Peyer's patch (tissue), 4 donors: ENCODE data around the gene IL1RN. TPM values are rescaled to one million over a fixed set of nuclear protein-coding genes. Genes with fewer than 3 reads are reported as not detected.

Source experiments
- DNase-seq, 3 donors: peaks; one replicate each; pipeline ENCODE4 v3.0.0-alpha.2; 2017 to 2019
- H3K27ac ChIP-seq, 4 donors: fragments of 200-600 bp; sonication (generic); one replicate each; pipeline ENCODE4 v1.5.1; 2016 to 2019
- H3K27me3 ChIP-seq, 2 donors: fragments of 200-600 bp; sonication (generic); one replicate each; pipeline ENCODE4 v1.5.1; 2019
- H3K36me3 ChIP-seq, 3 donors: fragments of 200-600 bp; sonication (generic); one replicate each; pipeline ENCODE4 v1.5.1; 2016 to 2019
- H3K4me1 ChIP-seq, 4 donors: fragments of 200-600 bp; sonication (generic); one replicate each; pipeline ENCODE4 v1.5.1; 2016 to 2019
- H3K4me3 ChIP-seq, 4 donors: fragments of 200-600 bp; sonication (generic); 1 replicate in 3 of 4; 2 replicates in 1 of 4; pipeline ENCODE4 v1.5.1; 2016 to 2019; ENCODE audit warnings: mild to moderate bottlenecking in 1 of 4
- H3K9me3 ChIP-seq, 4 donors: fragments of 200-600 bp; sonication (generic); one replicate each; pipeline ENCODE4 v1.5.1; 2016 to 2019; ENCODE audit warnings: mild to moderate bottlenecking in 1 of 4
- POLR2A ChIP-seq, 2 donors: fragments of 450-650 bp; IDR thresholded peaks; one replicate each; pipeline ENCODE4 v1.5.1; 2017; ENCODE audit warnings: antibody characterized with exemption in 2 of 2, mild to moderate bottlenecking in 2 of 2, moderate library complexity in 2 of 2
- total RNA-seq, 4 donors: library from RNA; depleted of rRNA; stranded (reverse); fragments of >200 nt; gene quantifications; one replicate each; pipeline ENCODE4 v1.1.0, GENCODE V29; 2016
- TF ChIP-seq, protein P1 (sequence below), 6 experiments: fragments of 450-650 bp in 4 of 6; fragments of 200-600 bp in 2 of 6; sonication (generic) in 1 of 6; IDR thresholded peaks; one replicate each; pipeline ENCODE4 v1.5.1; 2017 to 2019; ENCODE audit warnings: antibody characterized with exemption in 6 of 6, mild to moderate bottlenecking in 3 of 6, moderate library complexity in 1 of 6

IL1RN gene
- total RNA-seq, 4 donors from 2014 or later: 8.0 to 42.7 (median 17.7) TPM; not detected in 1

DNA sequence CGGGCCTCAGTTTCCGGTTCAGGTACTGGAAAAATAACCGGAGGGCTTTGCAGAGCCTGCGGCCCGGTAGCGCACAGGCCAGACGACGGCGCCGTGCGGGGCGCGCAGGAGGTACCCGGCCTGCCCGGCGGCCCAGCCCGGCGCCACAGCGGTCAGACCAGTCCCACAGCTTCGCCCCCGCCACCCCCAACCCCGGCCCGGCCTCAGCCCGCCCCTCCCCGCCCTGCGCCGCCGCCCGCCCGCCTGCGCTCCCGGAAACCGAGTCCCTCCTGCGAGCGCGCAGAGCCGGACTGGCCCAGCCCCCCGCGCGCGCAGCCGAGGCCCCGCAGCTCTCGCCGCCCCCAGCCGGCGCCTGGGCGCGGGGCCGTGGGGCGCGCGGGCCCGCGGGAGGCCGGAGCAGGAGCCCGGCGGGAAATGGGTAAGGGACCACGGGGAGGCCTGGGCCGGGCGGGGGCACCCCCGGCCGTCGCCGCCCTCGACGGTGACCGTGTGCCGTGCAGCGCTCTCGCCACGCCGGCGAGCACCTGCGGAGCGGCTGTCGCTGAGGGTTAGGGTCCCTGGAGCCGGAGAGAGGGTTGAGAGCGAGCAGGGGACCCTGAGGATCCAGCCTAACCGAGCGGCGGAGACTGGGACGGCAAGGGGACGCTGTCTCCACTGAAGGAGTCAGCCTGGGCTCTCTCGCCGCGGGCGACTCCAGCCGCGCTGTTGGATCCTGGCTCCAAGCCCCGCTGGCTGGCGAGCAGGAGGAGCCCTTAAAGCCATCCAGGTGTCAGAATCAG is 29.9 kb downstream of the IL1RN start:
- H3K4me3 ChIP-seq: peak overlapping the region; percentile 58 to 88 (median 70)
- H3K27me3 ChIP-seq: no peaks in the 10 kb centered on the region
- DNase-seq: peak; percentile 43 to 87 (median 76)
- peak; percentile 38 to 49 for TF ChIP-seq POLR2A (IDR thresholded peaks at IDR 0.05)
- TF ChIP-seq, protein P1, sequence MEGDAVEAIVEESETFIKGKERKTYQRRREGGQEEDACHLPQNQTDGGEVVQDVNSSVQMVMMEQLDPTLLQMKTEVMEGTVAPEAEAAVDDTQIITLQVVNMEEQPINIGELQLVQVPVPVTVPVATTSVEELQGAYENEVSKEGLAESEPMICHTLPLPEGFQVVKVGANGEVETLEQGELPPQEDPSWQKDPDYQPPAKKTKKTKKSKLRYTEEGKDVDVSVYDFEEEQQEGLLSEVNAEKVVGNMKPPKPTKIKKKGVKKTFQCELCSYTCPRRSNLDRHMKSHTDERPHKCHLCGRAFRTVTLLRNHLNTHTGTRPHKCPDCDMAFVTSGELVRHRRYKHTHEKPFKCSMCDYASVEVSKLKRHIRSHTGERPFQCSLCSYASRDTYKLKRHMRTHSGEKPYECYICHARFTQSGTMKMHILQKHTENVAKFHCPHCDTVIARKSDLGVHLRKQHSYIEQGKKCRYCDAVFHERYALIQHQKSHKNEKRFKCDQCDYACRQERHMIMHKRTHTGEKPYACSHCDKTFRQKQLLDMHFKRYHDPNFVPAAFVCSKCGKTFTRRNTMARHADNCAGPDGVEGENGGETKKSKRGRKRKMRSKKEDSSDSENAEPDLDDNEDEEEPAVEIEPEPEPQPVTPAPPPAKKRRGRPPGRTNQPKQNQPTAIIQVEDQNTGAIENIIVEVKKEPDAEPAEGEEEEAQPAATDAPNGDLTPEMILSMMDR (IDR thresholded peaks at IDR 0.05): no peak
- peaks cover 0 to 11% (median 8%) of the 10 kb centered on the region in 4 donors for H3K4me1 ChIP-seq
- peak overlapping the region; percentile 78 to 97 (median 88) for H3K27ac ChIP-seq
- H3K36me3 ChIP-seq: no peaks in the 10 kb centered on the region
- H3K9me3 ChIP-seq: no peaks in the 10 kb centered on the region

DNA sequence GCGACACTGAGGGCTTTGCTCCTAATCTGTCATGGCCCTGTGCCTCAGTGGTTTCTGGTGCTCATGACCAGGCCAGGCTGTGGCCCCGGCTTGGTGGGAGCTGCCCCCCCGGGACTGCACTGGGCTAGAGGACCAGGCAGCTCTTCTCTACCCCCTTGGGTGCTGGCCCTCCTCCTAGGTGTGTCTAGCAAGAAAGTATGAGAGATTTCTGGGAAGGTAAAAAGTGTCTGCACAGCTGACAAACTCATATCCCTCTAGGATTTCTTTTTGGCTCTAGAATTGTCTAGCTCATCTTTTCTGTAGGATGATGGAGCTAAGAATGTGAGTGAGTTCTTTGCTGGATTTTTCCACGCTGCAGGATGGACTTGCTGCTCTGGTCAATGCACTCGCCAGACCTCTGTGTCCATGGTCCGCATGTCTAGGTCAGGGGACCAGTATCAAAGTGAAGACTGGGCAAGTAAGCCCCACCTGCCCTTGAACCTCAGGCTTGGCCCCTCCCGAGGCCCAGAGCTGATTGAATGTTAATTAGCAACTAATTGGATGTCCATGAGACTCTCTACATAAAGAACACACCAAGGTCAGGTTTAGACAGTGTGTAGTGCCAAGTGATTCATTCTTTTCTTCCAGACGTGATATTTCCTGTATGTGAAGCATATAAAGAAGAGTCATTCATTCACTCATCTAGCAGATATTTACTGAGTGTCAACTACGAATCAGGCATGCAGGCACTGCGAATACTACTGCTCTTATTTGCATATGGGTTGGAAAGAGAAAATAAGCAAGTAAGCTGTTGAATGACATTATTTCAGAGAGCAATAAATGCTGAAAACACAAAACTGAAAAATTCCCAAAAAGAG is 30.7 kb downstream of the IL1RN start:
- peak overlapping the region; percentile 58 to 88 (median 70) for H3K4me3 ChIP-seq
- H3K4me1 ChIP-seq: peaks cover 0 to 11% (median 8%) of the 10 kb centered on the region in 4 donors
- TF ChIP-seq POLR2A (IDR thresholded peaks at IDR 0.05): peak; percentile 13 to 72
- TF ChIP-seq, protein P1 (IDR thresholded peaks at IDR 0.05): no peak
- H3K27me3 ChIP-seq: no peaks in the 10 kb centered on the region
- no peaks in the 10 kb centered on the region for H3K36me3 ChIP-seq
- peak overlapping the region; percentile 78 to 97 (median 88) for H3K27ac ChIP-seq
- DNase-seq: peak in 2 of 3 donors; percentile 67 to 69
- H3K9me3 ChIP-seq: no peaks in the 10 kb centered on the region

DNA sequence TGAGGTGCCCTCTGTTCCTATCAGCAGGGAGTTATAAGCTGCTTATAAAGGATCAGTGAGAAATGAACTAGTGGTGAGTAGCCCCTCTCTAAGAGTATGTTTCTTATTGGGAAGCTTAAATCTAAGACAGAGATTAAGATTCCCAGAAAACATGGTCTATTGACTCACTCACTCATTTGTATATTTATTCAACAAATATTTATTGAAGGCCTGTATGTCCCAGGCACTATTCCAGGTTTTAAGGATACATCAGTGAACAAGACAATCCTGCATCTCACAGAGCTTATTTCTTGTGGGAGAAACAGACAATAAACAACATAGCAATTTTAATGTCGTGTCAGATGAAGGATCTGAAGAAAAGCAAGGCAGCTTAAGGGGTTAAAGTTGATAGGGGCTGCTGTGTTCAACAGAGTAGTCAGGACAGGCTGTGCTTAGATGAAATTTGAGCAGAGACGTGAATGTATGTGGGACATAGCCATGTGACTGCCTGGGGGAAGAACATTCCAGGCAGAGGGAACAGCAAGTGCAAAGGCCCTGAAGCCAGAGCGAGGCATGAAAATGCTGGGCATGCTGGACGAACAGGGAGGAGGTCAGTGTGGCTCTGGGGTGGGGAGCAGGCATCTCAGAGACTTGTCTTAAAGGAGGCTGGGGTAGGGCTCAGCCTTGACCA is 31.6 kb downstream of the IL1RN start:
- TF ChIP-seq POLR2A (IDR thresholded peaks at IDR 0.05): no peak
- TF ChIP-seq, protein P1 (IDR thresholded peaks at IDR 0.05): no peak
- H3K27ac ChIP-seq: peak overlapping the region in 2 of 4 donors; percentile 93 to 97

DNA sequence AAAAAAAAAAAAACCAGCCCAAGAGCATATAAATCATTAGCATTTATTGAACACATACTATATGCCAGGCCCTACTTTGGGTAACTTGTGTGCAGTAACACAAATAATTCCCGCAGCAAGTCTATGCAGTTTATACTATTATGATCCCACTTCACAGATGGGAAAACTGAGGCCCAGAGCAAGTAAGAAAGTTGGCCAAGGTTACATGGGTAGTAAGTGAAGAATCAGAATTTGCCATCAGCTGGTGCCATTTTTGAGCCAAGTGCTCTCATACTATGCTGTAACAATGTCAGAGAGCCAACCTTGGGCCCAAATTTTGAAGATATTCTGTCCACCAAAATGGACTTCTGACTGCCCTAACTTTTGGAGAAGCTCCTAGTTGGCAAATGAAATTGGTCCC is 32.9 kb downstream of the IL1RN start:
- DNase-seq: no peak
- no peaks in the 10 kb centered on the region for H3K36me3 ChIP-seq
- TF ChIP-seq POLR2A (IDR thresholded peaks at IDR 0.05): no peak
- TF ChIP-seq, protein P1 (IDR thresholded peaks at IDR 0.05): no peak
- no peak overlapping the region for H3K27ac ChIP-seq
- H3K4me1 ChIP-seq: peaks cover 3 to 26% (median 8%) of the 10 kb centered on the region in 4 donors
- no peaks in the 10 kb centered on the region for H3K9me3 ChIP-seq
- no peaks in the 10 kb centered on the region for H3K27me3 ChIP-seq
- H3K4me3 ChIP-seq: no peak overlapping the region

More for the DNA sequence above, 31.6 kb downstream of the IL1RN start:
- no peaks in the 10 kb centered on the region for H3K36me3 ChIP-seq
- peaks cover 0 to 14% (median 8%) of the 10 kb centered on the region in 4 donors for H3K4me1 ChIP-seq
- H3K27me3 ChIP-seq: no peaks in the 10 kb centered on the region
- no peaks in the 10 kb centered on the region for H3K9me3 ChIP-seq
- H3K4me3 ChIP-seq: peak overlapping the region in 2 of 4 donors; percentile 74 to 88
- peak in 1 of 3 donors; percentile 39 for DNase-seq

DNA sequence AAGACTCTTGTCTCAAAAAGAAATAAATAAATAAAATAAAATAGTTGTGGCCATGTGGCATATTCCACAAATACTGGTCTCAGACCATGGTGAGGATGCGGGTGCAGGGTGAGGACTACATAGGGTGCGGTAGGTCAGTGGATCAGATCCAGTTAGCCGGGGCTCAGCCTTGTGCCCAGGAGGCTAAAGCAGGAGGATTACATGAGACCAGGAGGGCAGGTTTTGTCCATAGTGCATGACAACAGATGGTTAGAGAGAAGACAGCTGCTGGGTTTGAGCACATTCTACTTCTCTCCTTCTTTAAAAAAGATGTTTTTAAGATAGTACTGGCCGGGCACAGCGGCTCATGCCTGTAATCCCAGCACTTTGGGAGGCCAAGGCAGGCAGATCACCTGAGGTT is 33.6 kb downstream of the IL1RN start:
- Histone ChIP-seq H3K4me3 (no peak overlapping the region), H3K4me1 (peaks cover 3 to 29% (median 8%) of the 10 kb centered on the region in 4 donors), H3K36me3 (no peaks in the 10 kb centered on the region), H3K9me3 (no peaks in the 10 kb centered on the region), H3K27me3 (no peaks in the 10 kb centered on the region), H3K27ac (no peak overlapping the region)
- DNase-seq: peak in 2 of 3 donors; percentile 21 to 37
- TF ChIP-seq POLR2A (IDR thresholded peaks at IDR 0.05): no peak
- TF ChIP-seq, protein P1 (IDR thresholded peaks at IDR 0.05): no peak
